HCT116 (cell line): ENCODE results near the gene CPSF4L. TPM values are rescaled to one million over a fixed set of nuclear protein-coding genes. Genes with fewer than 3 reads are reported as not detected.

ENCODE experiments used
- ATAC-seq: fragments of 200-7000 bp; cut with Tn5 transposase; 2 replicates; pipeline ENCODE4 v1.9.1; 2020; ENCODE audit warnings: mild to moderate bottlenecking, moderate library complexity
- BruUV-seq: library from RNA; stranded (reverse); fragments of 400-500 nt; replicated peaks from 2 replicates; lab custom pipeline; 2021; lab: Mats Ljungman, UMichigan
- CTCF ChIA-PET: fragments of 300-600 bp; sonication (Branson Sonifier 250); formaldehyde crosslinking; loops from one replicate; lab custom pipeline; 2021; ENCODE audit warnings: antibody characterized with exemption; lab: Charles Lee
- POLR2A ChIA-PET: fragments of 300-600, 350-600 bp; sonication (Branson Sonifier 250); formaldehyde crosslinking; loops from one replicate; lab custom pipeline; 2021; ENCODE audit warnings: antibody characterized with exemption; lab: Charles Lee
- RAD21 ChIA-PET, 2 experiments: fragments of 300-600 bp; sonication (Branson Sonifier 250); formaldehyde crosslinking; loops; one replicate each; lab custom pipeline; 2023; ENCODE audit warnings: low total read pairs in 2 of 2; ENCODE audit not compliant: uncharacterized antibody in 2 of 2, unreplicated experiment in 2 of 2, low non-redundant PET in 1 of 2; lab: Charles Lee
- DNase-seq: peaks from one replicate; pipeline ENCODE4 v3.0.0-alpha.2; 2010; ENCODE audit warnings: low read depth, low spot score
- H2AFZ ChIP-seq: fragments of 200-600 bp; shearing (Covaris generic), sonication (generic); 2 replicates; pipeline ENCODE4 v1.6.1; 2017; ENCODE audit warnings: low read depth, mixed run types, mixed read lengths, antibody characterized with exemption, low read length; ENCODE audit not compliant: poor library complexity, severe bottlenecking
- H3K27ac ChIP-seq: 2 replicates; pipeline ENCODE4 v1.5.1; 2012; ENCODE audit warnings: low read depth, low read length
- H3K27me3 ChIP-seq: fragments of 200-600 bp; sonication (generic); 2 replicates; pipeline ENCODE4 v1.6.1; 2016; ENCODE audit warnings: mixed run types, low read length, mixed read lengths; ENCODE audit not compliant: insufficient read depth
- H3K36me3 ChIP-seq, 2 experiments: fragments of 200-500 bp in 1 of 2; fragments of 200-600 bp in 1 of 2; sonication (Bioruptor generic) in 1 of 2; sonication (generic) in 1 of 2; 2 replicates each; pipeline versions ENCODE4 v1.5.1 to v1.6.1; 2014 to 2016; ENCODE audit warnings: low read length in 2 of 2, inconsistent platforms in 1 of 2, mixed read lengths in 1 of 2, mixed run types in 1 of 2; ENCODE audit not compliant: insufficient read depth in 2 of 2, control insufficient read depth in 1 of 2
- H3K4me1 ChIP-seq, 2 experiments: fragments of 200-600 bp in 1 of 2; sonication (generic) in 1 of 2; 2 replicates each; pipeline versions ENCODE4 v1.5.1 to v1.6.1; 2012 to 2017; ENCODE audit warnings: low read length in 2 of 2, inconsistent platforms in 1 of 2, mild to moderate bottlenecking in 1 of 2, mixed read lengths in 1 of 2, mixed run types in 1 of 2, moderate library complexity in 1 of 2; ENCODE audit not compliant: insufficient read depth in 2 of 2, control insufficient read depth in 1 of 2
- H3K4me2 ChIP-seq: fragments of 200-600 bp; sonication (generic); 2 replicates; pipeline ENCODE4 v1.6.1; 2017; ENCODE audit warnings: mixed run types, low read length, mixed read lengths
- H3K4me3 ChIP-seq, 2 experiments: fragments of 200-600 bp in 1 of 2; sonication (generic) in 1 of 2; replicated peaks in 1 of 2; 2 replicates each; pipeline ENCODE4 v1.5.1; 2011 to 2016; ENCODE audit warnings: low read length in 2 of 2, control low read depth in 1 of 2, low read depth in 1 of 2, mild to moderate bottlenecking in 1 of 2, mixed read lengths in 1 of 2, mixed run types in 1 of 2
- H3K79me2 ChIP-seq: fragments of 200-600 bp; sonication (generic); 2 replicates; pipeline ENCODE4 v1.6.1; 2017; ENCODE audit warnings: mild to moderate bottlenecking, mixed run types, low read length, moderate library complexity, mixed read lengths; ENCODE audit not compliant: insufficient read depth
- H3K9ac ChIP-seq: fragments of 200-600 bp; sonication (generic); 2 replicates; pipeline ENCODE4 v1.6.1; 2016; ENCODE audit warnings: low read length, mixed read lengths
- H3K9me2 ChIP-seq: fragments of 200-600 bp; sonication (generic), shearing (Covaris generic); 2 replicates; pipeline ENCODE4 v1.6.1; 2017; ENCODE audit warnings: mixed run types, mild to moderate bottlenecking, moderate library complexity; ENCODE audit not compliant: insufficient read depth
- H3K9me3 ChIP-seq, 2 experiments: fragments of 200-500 bp in 1 of 2; fragments of 200-600 bp in 1 of 2; sonication (Bioruptor generic) in 1 of 2; sonication (generic) in 1 of 2; 2 replicates each; pipeline ENCODE4 v1.6.1; 2014 to 2017; ENCODE audit warnings: low read length in 2 of 2, mixed read lengths in 2 of 2, inconsistent platforms in 1 of 2, low read depth in 1 of 2, mild to moderate bottlenecking in 1 of 2, mixed run types in 1 of 2, moderate library complexity in 1 of 2; ENCODE audit not compliant: control insufficient read depth in 1 of 2, insufficient read depth in 1 of 2
- H4K20me1 ChIP-seq: fragments of 200-600 bp; sonication (generic), shearing (Covaris generic); 2 replicates; pipeline ENCODE4 v1.6.1; 2017; ENCODE audit warnings: mixed run types, mild to moderate bottlenecking, moderate library complexity; ENCODE audit not compliant: insufficient read depth
- CTCF ChIP-seq, 3 experiments: fragments of 200-600 bp in 1 of 3; sonication (generic) in 1 of 3; IDR thresholded peaks in 2 of 3; conservative IDR thresholded peaks in 1 of 3; 2 replicates each; pipeline ENCODE4 v1.5.1; 2012 to 2017; ENCODE audit warnings: low read depth in 2 of 3, low read length in 2 of 3, antibody characterized with exemption in 1 of 3, borderline replicate concordance in 1 of 3, control low read depth in 1 of 3, mild to moderate bottlenecking in 1 of 3, mixed read lengths in 1 of 3, mixed run types in 1 of 3, moderate library complexity in 1 of 3; ENCODE audit not compliant: insufficient read depth in 1 of 3
- ELF1 ChIP-seq: IDR thresholded peaks from 2 replicates; pipeline ENCODE4 v1.6.1; 2012; ENCODE audit warnings: low read depth, borderline replicate concordance
- FOSL1 ChIP-seq: IDR thresholded peaks from 2 replicates; pipeline ENCODE4 v1.6.1; 2012; ENCODE audit warnings: low read depth
- POLR2A ChIP-seq: IDR thresholded peaks from 2 replicates; pipeline ENCODE4 v1.7.0; 2011; ENCODE audit warnings: borderline replicate concordance; ENCODE audit not compliant: insufficient read depth, insufficient read length; ENCODE audit errors: extremely low read depth
- REST ChIP-seq: IDR thresholded peaks from 2 replicates; pipeline ENCODE4 v1.6.1; 2012; ENCODE audit warnings: low read depth
- SIN3A ChIP-seq: IDR thresholded peaks from 2 replicates; pipeline ENCODE4 v1.6.1; 2012; ENCODE audit warnings: low read depth
- SP1 ChIP-seq: IDR thresholded peaks from 2 replicates; pipeline ENCODE4 v1.6.1; 2012; ENCODE audit warnings: low read depth
- TCF7L2 ChIP-seq: IDR thresholded peaks from 2 replicates; pipeline ENCODE4 v1.7.0; 2011; ENCODE audit warnings: borderline replicate concordance, inconsistent platforms; ENCODE audit not compliant: insufficient read depth, insufficient read length; ENCODE audit errors: extremely low read depth
- YY1 ChIP-seq: IDR thresholded peaks from 2 replicates; pipeline ENCODE4 v1.6.1; 2011; ENCODE audit warnings: low read length, low read depth, moderate library complexity, mild to moderate bottlenecking; ENCODE audit not compliant: insufficient replicate concordance; ENCODE audit errors: extremely low read depth
- ZBTB33 ChIP-seq: IDR thresholded peaks from 2 replicates; pipeline ENCODE4 v1.6.1; 2011; ENCODE audit warnings: mild to moderate bottlenecking, low read length, moderate library complexity; ENCODE audit not compliant: insufficient replicate concordance; ENCODE audit errors: extremely low read depth
- ZNF274 ChIP-seq: fragments of 200-500 bp; sonication (Bioruptor generic); IDR thresholded peaks from 2 replicates; pipeline ENCODE4 v1.6.1; 2014; ENCODE audit warnings: mild to moderate bottlenecking, low read depth, low read length, inconsistent platforms
- intact Hi-C: fragments of 100-400 bp; cut with micrococcal nuclease; formaldehyde crosslinking; loops from 2 replicates; pipeline ENCODE4 v1.10.0; 2022
- total RNA-seq: library from RNA; stranded (reverse); gene quantifications from one replicate; pipeline ENCODE4 v1.2.1, GENCODE V29; 2021; ENCODE audit not compliant: unreplicated experiment

The CPSF4L gene
- total RNA-seq, 1 experiment from 2014 or later, result not detected

- ChIA-PET CTCF (interaction anchor here (1.0 to 4.2 kb wide), 2 partner anchors 14 to 104 kb away, joined by 3 to 17 read pairs; no protein-coding TSS in a partner anchor), POLR2A (interaction anchor here (0.6 to 1.0 kb wide), 4 partner anchors 14 to 42 kb away, joined by 3 to 5 read pairs (median 4); no protein-coding TSS in a partner anchor), RAD21 (no interaction called here)
- intact Hi-C loops, result no loop called here
- no TSS peak for BruUV-seq
- Histone ChIP-seq H3K4me2 (no peak overlapping the region), H3K9me3 (no peaks in the 10 kb centered on the region), H3K4me3 (no peak overlapping the region), H3K79me2 (no peaks in the 10 kb centered on the region), H3K27ac (no peak overlapping the region), H4K20me1 (no peaks in the 10 kb centered on the region), H3K4me1 (peaks cover 2 to 11% of the 10 kb centered on the region in 2 experiments; a peak in 2 of 4 replicates), H3K9ac (no peak overlapping the region), H3K27me3 (no peaks in the 10 kb centered on the region), H2AFZ (no peak overlapping the region), H3K9me2 (no peaks in the 10 kb centered on the region), H3K36me3 (no peaks in the 10 kb centered on the region)
- ATAC-seq, result no peak
- no peak for DNase-seq
- TF ChIP-seq CTCF (IDR thresholded peaks at IDR 0.05 in 2 of 3, conservative IDR thresholded peaks at IDR 0.05 in 1 of 3; ENCODE audit: borderline replicate concordance in 1 of 3, insufficient read depth in 1 of 3, low read depth in 2 of 3, low read length in 2 of 3) (no peak), FOSL1 (no peak), SIN3A (no peak), ELF1 (no peak), ZBTB33 (no peak), YY1 (no peak), ZNF274 (no peak), POLR2A (no peak), TCF7L2 (no peak), SP1 (no peak), REST (no peak)
Observed at GRCh38 chr17:73265646-73266640, 4.3 kb upstream of the CPSF4L start.
